CD4-positive, alpha-beta T cell (primary cell): Measurements from ENCODE around the gene GUK1. TPM values are rescaled to one million over a fixed set of nuclear protein-coding genes. Genes with fewer than 3 reads are reported as not detected.

Source experiments
- ATAC-seq: fragments of 200-7000 bp; cut with Tn5 transposase; one replicate; pipeline ENCODE4 v1.10.0; 2022; ENCODE audit warnings: mild to moderate bottlenecking; ENCODE audit not compliant: poor library complexity
- CTCF ChIA-PET: fragments of 350-600 bp; sonication (Branson Sonifier 250); formaldehyde crosslinking; loops from one replicate; lab custom pipeline; 2021; ENCODE audit warnings: antibody characterized with exemption, inconsistent platforms; lab: Charles Lee
- POLR2A ChIA-PET: fragments of 350-600 bp; sonication (Branson Sonifier 250); formaldehyde crosslinking; loops from one replicate; lab custom pipeline; 2021; ENCODE audit warnings: antibody characterized with exemption, inconsistent platforms; lab: Charles Lee
- DNase-seq, 14 experiments: peaks; one replicate each; pipeline ENCODE4 v3.0.0-alpha.2; 2013 to 2020; ENCODE audit warnings: mixed read lengths in 2 of 14
- H3K27ac ChIP-seq, 2 donors: one replicate each; pipeline versions ENCODE4 v1.5.1 to v1.7.0; 2013; ENCODE audit warnings: low read length in 2 of 2, low read depth in 1 of 2, mild to moderate bottlenecking in 1 of 2
- H3K27me3 ChIP-seq, 2 experiments: 1 replicate in 1 of 2; 2 replicates in 1 of 2; pipeline versions ENCODE4 v1.6.1 to v1.7.0; 2013; ENCODE audit warnings: low read length in 2 of 2, control low read depth in 1 of 2, mild to moderate bottlenecking in 1 of 2, moderate library complexity in 1 of 2; ENCODE audit not compliant: insufficient read depth in 2 of 2, control insufficient read depth in 1 of 2
- H3K36me3 ChIP-seq: one replicate; pipeline ENCODE4 v1.6.1; 2013; ENCODE audit warnings: low read length, control low read depth; ENCODE audit not compliant: insufficient read depth
- H3K4me1 ChIP-seq: one replicate; pipeline ENCODE4 v1.6.1; 2013; ENCODE audit warnings: low read length, control low read depth; ENCODE audit not compliant: insufficient read depth
- H3K4me3 ChIP-seq: one replicate; pipeline ENCODE4 v1.5.1; 2013; ENCODE audit warnings: mild to moderate bottlenecking, low read length, moderate library complexity
- H3K9me3 ChIP-seq, 2 experiments: 1 replicate in 1 of 2; 2 replicates in 1 of 2; pipeline versions ENCODE4 v1.6.1 to v1.7.0; 2013; ENCODE audit warnings: low read length in 2 of 2, mild to moderate bottlenecking in 2 of 2, control low read depth in 1 of 2, moderate library complexity in 1 of 2; ENCODE audit not compliant: control insufficient read depth in 1 of 2, insufficient read depth in 1 of 2
- H3K27ac Mint-ChIP-seq: one replicate; pipeline ENCODE4 v1.8.0; 2020; ENCODE audit warnings: mixed read lengths
- H3K27me3 Mint-ChIP-seq: one replicate; pipeline ENCODE4 v1.8.0; 2021; ENCODE audit warnings: mixed read lengths
- H3K36me3 Mint-ChIP-seq: one replicate; pipeline ENCODE4 v1.8.0; 2021; ENCODE audit warnings: low read depth, mixed read lengths
- H3K4me1 Mint-ChIP-seq: one replicate; pipeline ENCODE4 v1.8.0; 2021; ENCODE audit warnings: low read depth, mixed read lengths
- H3K4me3 Mint-ChIP-seq: one replicate; pipeline ENCODE4 v1.8.0; 2020; ENCODE audit warnings: mild to moderate bottlenecking, mixed read lengths
- H3K9me3 Mint-ChIP-seq: one replicate; pipeline ENCODE4 v1.8.0; 2020; ENCODE audit warnings: mixed read lengths
- CTCF ChIP-seq: fragments of 200-600 bp; IDR thresholded peaks from one replicate; pipeline ENCODE4 v1.8.0; 2022; ENCODE audit warnings: antibody characterized with exemption, mild to moderate bottlenecking
- intact Hi-C, 2 experiments: fragments of 100-400 bp; cut with DNase I in 1 of 2; cut with micrococcal nuclease in 1 of 2; formaldehyde crosslinking; loops; one replicate each; pipeline versions ENCODE4 v1.15.1 to v1.9.0; 2023 to 2025; cut with DNase I, micrococcal nuclease
- total RNA-seq, 174 experiments: library from RNA in 2 of 174; stranded (reverse) in 2 of 174; gene quantifications; one replicate each; pipeline ENCODE4 v1.2.3 and lab custom pipeline; 2021 to 2026

Gene GUK1
- total RNA-seq, 2 experiments from 2014 or later: 373 to 378 TPM

- Histone ChIP-seq H3K27me3 (no peaks in the 10 kb centered on the region), H3K27ac (no peak overlapping the region), H3K9me3 (no peaks in the 10 kb centered on the region), H3K4me3 (no peak overlapping the region), H3K4me1 (peaks cover 12% of the 10 kb centered on the region), H3K36me3 (peaks cover 2% of the 10 kb centered on the region)
- Mint-ChIP-seq H3K27me3 (no peaks in the 10 kb centered on the region), H3K4me1 (peaks cover 9% of the 10 kb centered on the region), H3K4me3 (no peak overlapping the region), H3K27ac (no peak overlapping the region), H3K36me3 (peaks cover 6% of the 10 kb centered on the region), H3K9me3 (no peaks in the 10 kb centered on the region)
- ATAC-seq (no peak), DNase-seq (no peak)
- intact Hi-C loops: loop anchor here in 1 of 2 experiments (1.0 kb wide), 1 partner anchor 50 kb away; no protein-coding TSS in a partner anchor
- POLR2A ChIA-PET: no interaction called here
- CTCF ChIA-PET: interaction anchor here (1.2 to 1.5 kb wide), 2 partner anchors 33 to 50 kb away, joined by 3 to 4 read pairs; no protein-coding TSS in a partner anchor
- no peak for TF ChIP-seq CTCF
Measured at GRCh38 chr1:228180959-228181644, 41.0 kb downstream of the GUK1 start.

- Histone ChIP-seq H3K4me1 (peaks cover 17% of the 10 kb centered on the region), H3K27ac (no peak overlapping the region), H3K36me3 (peaks cover 2% of the 10 kb centered on the region), H3K27me3 (no peaks in the 10 kb centered on the region), H3K4me3 (no peak overlapping the region), H3K9me3 (no peaks in the 10 kb centered on the region)
- Mint-ChIP-seq H3K27ac (no peak overlapping the region), H3K4me3 (no peak overlapping the region), H3K36me3 (peaks cover 6% of the 10 kb centered on the region), H3K9me3 (no peaks in the 10 kb centered on the region), H3K27me3 (no peaks in the 10 kb centered on the region), H3K4me1 (peaks cover 14% of the 10 kb centered on the region)
- intact Hi-C loops: no loop called here
- TF ChIP-seq CTCF: no peak
- no peak for ATAC-seq
- POLR2A ChIA-PET: no interaction called here
- no peak for DNase-seq
- CTCF ChIA-PET: interaction anchor here (1.2 to 1.5 kb wide), 2 partner anchors 32 to 51 kb away, joined by 3 to 4 read pairs; no protein-coding TSS in a partner anchor
Measured at GRCh38 chr1:228181645-228182034, 41.6 kb downstream of the GUK1 start.

- Histone ChIP-seq H3K36me3 (peaks cover 2% of the 10 kb centered on the region), H3K27ac (no peak overlapping the region), H3K27me3 (no peaks in the 10 kb centered on the region), H3K4me3 (no peak overlapping the region), H3K9me3 (no peaks in the 10 kb centered on the region), H3K4me1 (peaks cover 20% of the 10 kb centered on the region)
- ChIA-PET CTCF (interaction anchor here (1.2 to 1.5 kb wide), 2 partner anchors 31 to 52 kb away, joined by 3 to 4 read pairs; no protein-coding TSS in a partner anchor), POLR2A (no interaction called here)
- Mint-ChIP-seq H3K27me3 (no peaks in the 10 kb centered on the region), H3K4me3 (no peak overlapping the region), H3K36me3 (peaks cover 6% of the 10 kb centered on the region), H3K4me1 (peaks cover 15% of the 10 kb centered on the region), H3K9me3 (no peaks in the 10 kb centered on the region), H3K27ac (no peak overlapping the region)
- no peak for TF ChIP-seq CTCF
- DNase-seq (no peak), ATAC-seq (no peak)
- intact Hi-C loops: no loop called here
Measured at GRCh38 chr1:228182296-228183030, 42.4 kb downstream of the GUK1 start.
